ENCODE data around the gene PANK1. TPM values are rescaled to one million over a fixed set of nuclear protein-coding genes. Genes with fewer than 3 reads are reported as not detected.

PANK1 gene
- total RNA-seq, 3 donors from 2014 or later (not counting 1 experiment from before 2014, with no cell fraction given): 0.85 to 2.2 (median 1.4) TPM

DNA sequence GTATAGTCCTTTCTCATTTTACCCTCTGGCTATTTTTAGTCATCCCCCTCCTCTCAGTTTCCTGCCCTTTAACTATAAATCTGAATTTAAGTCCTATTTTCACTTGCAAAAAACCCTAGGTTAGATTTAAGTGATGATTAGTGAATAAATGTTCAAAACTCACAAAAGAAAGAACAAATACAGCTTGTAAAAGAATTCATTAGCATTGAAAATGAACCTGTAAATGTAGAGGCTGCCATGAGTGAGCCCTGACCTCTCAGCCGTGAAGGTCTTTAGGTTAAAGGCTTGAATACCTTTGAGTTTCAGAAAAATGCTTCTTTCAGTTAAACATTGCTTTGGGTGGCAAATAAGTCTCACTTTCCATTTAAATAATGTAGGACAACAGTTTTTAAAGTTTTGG, 107.7 kb downstream of the PANK1 start:
- no peaks in the 10 kb centered on the region for H3K36me3 ChIP-seq (ENCODE audit: control insufficient read depth, insufficient read depth, low read length)
- 82% methylated on average over 1 of the region's 1 CpG for WGBS (ENCODE audit: insufficient coverage)
- H3K27me3 ChIP-seq (ENCODE audit: control insufficient read depth, insufficient read depth, low read length): peaks cover 15% of the 10 kb centered on the region
- TF ChIP-seq, protein P1, sequence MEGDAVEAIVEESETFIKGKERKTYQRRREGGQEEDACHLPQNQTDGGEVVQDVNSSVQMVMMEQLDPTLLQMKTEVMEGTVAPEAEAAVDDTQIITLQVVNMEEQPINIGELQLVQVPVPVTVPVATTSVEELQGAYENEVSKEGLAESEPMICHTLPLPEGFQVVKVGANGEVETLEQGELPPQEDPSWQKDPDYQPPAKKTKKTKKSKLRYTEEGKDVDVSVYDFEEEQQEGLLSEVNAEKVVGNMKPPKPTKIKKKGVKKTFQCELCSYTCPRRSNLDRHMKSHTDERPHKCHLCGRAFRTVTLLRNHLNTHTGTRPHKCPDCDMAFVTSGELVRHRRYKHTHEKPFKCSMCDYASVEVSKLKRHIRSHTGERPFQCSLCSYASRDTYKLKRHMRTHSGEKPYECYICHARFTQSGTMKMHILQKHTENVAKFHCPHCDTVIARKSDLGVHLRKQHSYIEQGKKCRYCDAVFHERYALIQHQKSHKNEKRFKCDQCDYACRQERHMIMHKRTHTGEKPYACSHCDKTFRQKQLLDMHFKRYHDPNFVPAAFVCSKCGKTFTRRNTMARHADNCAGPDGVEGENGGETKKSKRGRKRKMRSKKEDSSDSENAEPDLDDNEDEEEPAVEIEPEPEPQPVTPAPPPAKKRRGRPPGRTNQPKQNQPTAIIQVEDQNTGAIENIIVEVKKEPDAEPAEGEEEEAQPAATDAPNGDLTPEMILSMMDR (IDR thresholded peaks at IDR 0.05): no peak
- H3K4me1 ChIP-seq (ENCODE audit: control insufficient read depth, insufficient read depth, low read length): no peaks in the 10 kb centered on the region
- H3K27ac ChIP-seq (ENCODE audit: low read length): no peak overlapping the region
- peaks cover 40 to 47% of the 10 kb centered on the region in 2 donors for H3K27me3 Mint-ChIP-seq (ENCODE audit: low read depth in 2 of 2)
- ATAC-seq: no peak
- DNase-seq: no peak
- no peaks in the 10 kb centered on the region for H3K9me3 ChIP-seq (ENCODE audit: control insufficient read depth, insufficient read depth, low read length)
- H3K9me3 Mint-ChIP-seq: no peaks in the 10 kb centered on the region
- no peak overlapping the region for H3K27ac Mint-ChIP-seq
- intact Hi-C loops (cut with micrococcal nuclease): no loop called here
- H3K4me3 ChIP-seq (ENCODE audit: low read length): no peak overlapping the region
- H3K4me3 Mint-ChIP-seq: no peak overlapping the region
- H3K4me1 Mint-ChIP-seq: peaks cover 0 to 5% of the 10 kb centered on the region in 2 donors
- H3K36me3 Mint-ChIP-seq: no peaks in the 10 kb centered on the region

GRCh38 chr10:89536013-89536354, 109.1 kb downstream of the PANK1 start:
- ATAC-seq: no peak
- H3K9me3 Mint-ChIP-seq: no peaks in the 10 kb centered on the region
- no peak for DNase-seq
- peaks cover 15% of the 10 kb centered on the region for H3K27me3 ChIP-seq (ENCODE audit: control insufficient read depth, insufficient read depth, low read length)
- H3K27me3 Mint-ChIP-seq (ENCODE audit: low read depth in 2 of 2): peaks cover 44 to 49% of the 10 kb centered on the region in 2 donors
- intact Hi-C loops (cut with micrococcal nuclease): no loop called here
- H3K4me3 ChIP-seq (ENCODE audit: low read length): no peak overlapping the region
- no peak overlapping the region for H3K4me3 Mint-ChIP-seq
- TF ChIP-seq, protein P1 (IDR thresholded peaks at IDR 0.05): no peak
- H3K36me3 Mint-ChIP-seq: no peaks in the 10 kb centered on the region
- H3K27ac ChIP-seq (ENCODE audit: low read length): no peak overlapping the region
- 15% methylated on average over 16 of the region's 16 CpGs for WGBS (ENCODE audit: insufficient coverage)
- H3K4me1 ChIP-seq (ENCODE audit: control insufficient read depth, insufficient read depth, low read length): no peaks in the 10 kb centered on the region
- H3K9me3 ChIP-seq (ENCODE audit: control insufficient read depth, insufficient read depth, low read length): no peaks in the 10 kb centered on the region
- H3K4me1 Mint-ChIP-seq: peaks cover 0 to 5% of the 10 kb centered on the region in 2 donors
- H3K36me3 ChIP-seq (ENCODE audit: control insufficient read depth, insufficient read depth, low read length): no peaks in the 10 kb centered on the region
- no peak overlapping the region for H3K27ac Mint-ChIP-seq

DNA sequence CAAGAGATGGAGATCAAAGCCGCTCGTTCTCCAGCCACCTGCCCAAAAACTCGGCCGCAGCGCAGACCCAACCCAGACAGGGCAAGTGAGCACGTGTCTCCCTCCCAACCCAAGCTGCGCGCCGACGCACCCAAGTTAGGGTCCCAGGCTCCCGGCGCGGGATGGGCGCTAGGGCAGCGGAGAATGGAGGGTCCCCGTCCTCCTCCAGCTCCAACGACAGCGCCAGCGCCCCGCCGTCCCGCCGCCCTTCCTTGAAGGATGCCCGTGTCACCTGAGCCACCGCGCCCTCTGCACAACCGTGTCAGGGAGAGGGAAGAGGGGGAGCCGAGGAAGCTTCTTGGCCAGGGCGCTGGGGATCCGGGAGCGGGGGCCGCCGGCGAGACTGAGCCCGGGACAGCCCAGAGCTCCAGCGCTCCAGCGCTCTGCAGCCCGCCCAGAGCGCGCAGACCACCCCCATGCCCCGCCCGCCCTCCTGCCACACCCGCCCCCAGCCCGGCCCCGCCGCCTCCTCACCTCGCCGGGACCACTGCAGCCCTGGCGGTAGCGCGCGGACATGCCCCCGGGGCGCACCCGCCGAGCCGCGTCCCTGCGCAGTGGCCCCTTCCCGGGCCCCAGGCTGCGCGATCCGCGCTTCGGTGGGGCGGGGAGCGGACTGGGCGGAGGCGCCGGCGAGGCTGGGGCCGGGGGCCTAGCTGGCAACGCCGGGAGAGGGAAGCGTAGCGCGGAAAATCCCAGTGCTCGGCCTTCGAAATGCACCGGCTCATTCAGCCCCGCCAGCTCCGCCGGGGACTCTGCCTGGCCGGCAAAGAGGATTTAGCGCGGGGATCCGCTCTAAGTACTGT, 109.7 kb downstream of the PANK1 start, which contains the start of gene SLC16A12:
SLC16A12 (minus strand) TSS at position 424 of the 842 bp plus-strand sequence. CDS start 73,016 bp downstream, outside the sequence.
- TF ChIP-seq, protein P1 (IDR thresholded peaks at IDR 0.05): no peak
- Histone ChIP-seq H3K27me3 (ENCODE audit: control insufficient read depth, insufficient read depth, low read length) (peaks cover 17% of the 10 kb centered on the region), H3K9me3 (ENCODE audit: control insufficient read depth, insufficient read depth, low read length) (no peaks in the 10 kb centered on the region), H3K27ac (ENCODE audit: low read length) (no peak within 1 kb of the TSS), H3K36me3 (ENCODE audit: control insufficient read depth, insufficient read depth, low read length) (no peaks in the 10 kb centered on the region), H3K4me1 (ENCODE audit: control insufficient read depth, insufficient read depth, low read length) (no peaks in the 10 kb centered on the region), H3K4me3 (ENCODE audit: low read length) (no peak within 1 kb of the TSS)
- H3K4me3 Mint-ChIP-seq: no peak within 1 kb of the TSS
- H3K4me1 Mint-ChIP-seq: peaks cover 0 to 5% of the 10 kb centered on the region in 2 donors
- 2% methylated on average over 87 of the region's 87 CpGs for WGBS (ENCODE audit: insufficient coverage)
- peaks cover 45 to 50% of the 10 kb centered on the region in 2 donors for H3K27me3 Mint-ChIP-seq (ENCODE audit: low read depth in 2 of 2)
- no peak for DNase-seq
- no peaks in the 10 kb centered on the region for H3K9me3 Mint-ChIP-seq
- intact Hi-C loops (cut with micrococcal nuclease): no loop called here
- no peak within 1 kb of the TSS for H3K27ac Mint-ChIP-seq
- no peak for ATAC-seq
- H3K36me3 Mint-ChIP-seq: no peaks in the 10 kb centered on the region
